Activated B cell treated with CpG ODN at 0.5 μM for 24 hours (primary cell): ENCODE results near the gene DNASE1L2. TPM values are rescaled to one million over a fixed set of nuclear protein-coding genes. Genes with fewer than 3 reads are reported as not detected.
A peak's percentile ranks its signal among the peaks of the same experiment; 100 is the strongest.

Source experiments
- ATAC-seq: fragments of 200-7000 bp; cut with Tn5 transposase; one replicate; pipeline ENCODE4 v1.10.0; 2021; ENCODE audit warnings: low read depth, mild to moderate bottlenecking, moderate library complexity
- CTCF ChIA-PET: fragments of 350-600 bp; sonication (Branson Sonifier 250); formaldehyde crosslinking; loops from one replicate; lab custom pipeline; 2021; ENCODE audit warnings: antibody characterized with exemption; lab: Charles Lee
- POLR2A ChIA-PET: fragments of 350-600 bp; sonication (Branson Sonifier 250); formaldehyde crosslinking; loops from one replicate; lab custom pipeline; 2021; ENCODE audit warnings: antibody characterized with exemption; lab: Charles Lee
- DNase-seq: peaks from one replicate; pipeline ENCODE4 v3.0.0; 2022
- H3K27ac Mint-ChIP-seq: one replicate; pipeline ENCODE4 v1.8.0; 2020; ENCODE audit warnings: mixed read lengths
- H3K27me3 Mint-ChIP-seq: one replicate; pipeline ENCODE4 v1.8.0; 2021; ENCODE audit warnings: mixed read lengths
- H3K36me3 Mint-ChIP-seq: one replicate; pipeline ENCODE4 v1.8.0; 2021; ENCODE audit warnings: low read depth, mixed read lengths
- H3K4me1 Mint-ChIP-seq: one replicate; pipeline ENCODE4 v1.8.0; 2021; ENCODE audit warnings: mixed read lengths
- H3K4me3 Mint-ChIP-seq: one replicate; pipeline ENCODE4 v1.8.0; 2020; ENCODE audit warnings: mild to moderate bottlenecking, mixed read lengths
- H3K9me3 Mint-ChIP-seq: one replicate; pipeline ENCODE4 v1.8.0; 2020; ENCODE audit warnings: mixed read lengths
- CTCF ChIP-seq: fragments of 200-600 bp; IDR thresholded peaks from one replicate; pipeline ENCODE4 v1.8.0; 2022; ENCODE audit warnings: antibody characterized with exemption, mild to moderate bottlenecking
- intact Hi-C: fragments of 100-400 bp; cut with micrococcal nuclease; formaldehyde crosslinking; loops from one replicate; pipeline ENCODE4 v1.15.1; 2024
- total RNA-seq: library from RNA; stranded (reverse); gene quantifications from 2 replicates; pipeline ENCODE4 v1.2.3, GENCODE V29; 2022

DNASE1L2 gene
- total RNA-seq, 1 donor from 2014 or later = 1.3 TPM

GRCh38 chr16:2212362-2213324, 23.6 kb upstream of the DNASE1L2 start:
- no peaks in the 10 kb centered on the region for H3K9me3 Mint-ChIP-seq
- no peak overlapping the region for H3K27ac Mint-ChIP-seq
- no peak for TF ChIP-seq CTCF
- H3K36me3 Mint-ChIP-seq = peaks cover 16% of the 10 kb centered on the region
- CTCF ChIA-PET = no interaction called here
- peak overlapping the region; percentile 69 for H3K4me3 Mint-ChIP-seq
- H3K4me1 Mint-ChIP-seq = peaks cover 16% of the 10 kb centered on the region
- ATAC-seq = no peak
- POLR2A ChIA-PET = no interaction called here
- intact Hi-C loops = no loop called here
- DNase-seq = no peak
- no peaks in the 10 kb centered on the region for H3K27me3 Mint-ChIP-seq

- CTCF ChIA-PET = interaction anchor here (1.0 kb wide), 2 partner anchors 20 to 38 kb away, joined by 3 to 4 read pairs; partner anchors contain the start of gene ECI1
Observed at GRCh38 chr16:2213817-2214718, 22.2 kb upstream of the DNASE1L2 start.

GRCh38 chr16:2214719-2214968, 21.6 kb upstream of the DNASE1L2 start, which contains the start of gene PGP:
TSS of gene PGP (minus strand) at chr16:2214840. CDS start at chr16:2214777, 63 bp downstream.
- H3K4me1 Mint-ChIP-seq = peaks cover 14% of the 10 kb centered on the region
- no peaks in the 10 kb centered on the region for H3K9me3 Mint-ChIP-seq
- intact Hi-C loops = no loop called here
- TF ChIP-seq CTCF = no peak
- ATAC-seq = peak; percentile 95
- H3K4me3 Mint-ChIP-seq = peak within 1 kb of the TSS; percentile 87
- no peaks in the 10 kb centered on the region for H3K27me3 Mint-ChIP-seq
- peaks cover 3% of the 10 kb centered on the region for H3K36me3 Mint-ChIP-seq
- H3K27ac Mint-ChIP-seq = peak within 1 kb of the TSS; percentile 87
- CTCF ChIA-PET = interaction anchor here (1.0 kb wide), 2 partner anchors 20 to 37 kb away, joined by 3 to 4 read pairs; partner anchors contain the start of gene ECI1
- no peak for DNase-seq
- POLR2A ChIA-PET = interaction anchor here (0.5 to 3.4 kb wide), 10 partner anchors 10 to 1832 kb away, joined by 3 to 38 read pairs (median 4); partner anchors contain the start of genes ECI1, MLST8, RPS2 and SYNGR3

More at GRCh38 chr16:2213817-2214718, 22.2 kb upstream of the DNASE1L2 start:
- peaks cover 14% of the 10 kb centered on the region for H3K4me1 Mint-ChIP-seq
- H3K36me3 Mint-ChIP-seq = peaks cover 5% of the 10 kb centered on the region
- peak overlapping the region; percentile 69 for H3K4me3 Mint-ChIP-seq
- no peak for ATAC-seq
- POLR2A ChIA-PET = interaction anchor here (0.5 to 3.4 kb wide), 11 partner anchors 9 to 1832 kb away, joined by 3 to 38 read pairs (median 4); partner anchors contain the start of genes ECI1, MLST8, RPS2 and SYNGR3
- no peak overlapping the region for H3K27ac Mint-ChIP-seq
- H3K27me3 Mint-ChIP-seq = no peaks in the 10 kb centered on the region
- intact Hi-C loops = no loop called here
- no peak for DNase-seq
- no peaks in the 10 kb centered on the region for H3K9me3 Mint-ChIP-seq
- TF ChIP-seq CTCF = no peak

GRCh38 chr16:2216330-2216729, 19.9 kb upstream of the DNASE1L2 start:
- POLR2A ChIA-PET = interaction anchor here (1.4 to 3.4 kb wide), 3 partner anchors 11 to 61 kb away, joined by 7 to 38 read pairs (median 11); partner anchors contain the start of genes ECI1, MLST8 and TRAF7
- CTCF ChIA-PET = no interaction called here
- no peaks in the 10 kb centered on the region for H3K36me3 Mint-ChIP-seq
- no peaks in the 10 kb centered on the region for H3K9me3 Mint-ChIP-seq
- no peak for TF ChIP-seq CTCF
- ATAC-seq (no peak), DNase-seq (no peak)
- H3K27ac Mint-ChIP-seq = no peak overlapping the region
- intact Hi-C loops = no loop called here
- H3K4me1 Mint-ChIP-seq = peaks cover 14% of the 10 kb centered on the region
- no peak overlapping the region for H3K4me3 Mint-ChIP-seq
- H3K27me3 Mint-ChIP-seq = no peaks in the 10 kb centered on the region
